Psoas muscle (tissue), 8 donors: Measurements from ENCODE around the gene TSPAN7. TPM values are rescaled to one million over a fixed set of nuclear protein-coding genes. Genes with fewer than 3 reads are reported as not detected.

ENCODE experiments used
- ATAC-seq, 4 donors: fragments of 200-7000 bp; cut with Tn5 transposase; one replicate each; pipeline ENCODE4 v1.9.1; 2020; ENCODE audit warnings: moderate library complexity in 3 of 4, mild to moderate bottlenecking in 2 of 4
- DNase-seq, 2 donors: peaks; one replicate each; pipeline ENCODE4 v3.0.0-alpha.2; 2020
- H3K27ac ChIP-seq: fragments of 200-600 bp; one replicate; pipeline ENCODE4 v1.8.0; 2022
- H3K27me3 ChIP-seq, 3 donors: fragments of 200-600 bp in 1 of 3; one replicate each; pipeline versions ENCODE4 v1.6.1 to v1.8.0; 2013 to 2022; ENCODE audit warnings: low read length in 2 of 3, mild to moderate bottlenecking in 2 of 3, moderate library complexity in 1 of 3; ENCODE audit not compliant: insufficient read depth in 3 of 3
- H3K36me3 ChIP-seq, 2 donors: fragments of 200-600 bp in 1 of 2; one replicate each; pipeline versions ENCODE4 v1.6.1 to v1.8.0; 2013 to 2022; ENCODE audit warnings: low read depth in 1 of 2, mild to moderate bottlenecking in 1 of 2, moderate library complexity in 1 of 2; ENCODE audit not compliant: insufficient read depth in 1 of 2
- H3K4me1 ChIP-seq: fragments of 200-600 bp; one replicate; pipeline ENCODE4 v1.8.0; 2022
- H3K4me3 ChIP-seq: fragments of 200-600 bp; one replicate; pipeline ENCODE4 v1.8.0; 2022; ENCODE audit warnings: mild to moderate bottlenecking
- H3K9me3 ChIP-seq: fragments of 200-600 bp; one replicate; pipeline ENCODE4 v1.8.0; 2022
- CTCF ChIP-seq: fragments of 200-600 bp; IDR thresholded peaks from one replicate; pipeline ENCODE4 v1.8.0; 2022; ENCODE audit warnings: antibody characterized with exemption
- WGBS, 3 donors: extraction: QIAGEN DNeasy Blood & Tissue Kit; methylation state at CpG; one replicate each; pipeline versions ENCODE4 v1.1.6 to v1.1.7; 2013; 5-methylcytosine and 5-hydroxymethylcytosine counted together
- intact Hi-C, 2 donors: fragments of 100-400 bp; cut with DNase I; formaldehyde crosslinking; loops; one replicate each; pipeline versions ENCODE4 v1.11.0 to v1.14.2; 2022
- polyA plus RNA-seq, 3 donors: library from polyadenylated mRNA; stranded (reverse); fragments of 200-250 nt; gene quantifications; one replicate each; pipeline ENCODE4 v1.2.3, GENCODE V29; 2013
- total RNA-seq, 4 donors: library from RNA; stranded (reverse); fragmentation: NEBNext Ultra II Directional in 2 of 4; extraction: Animal tissue kit (Norgen Biotek cat#: 25700) in 2 of 4; gene quantifications; one replicate each; pipeline versions ENCODE4 v1.2.1 to v1.2.4, GENCODE V29; 2021 to 2023
- donor health status: healthy with polysubstance abuse.
- donor health status: DM: no; HTN: no; CAD: no; lungs with moderate emphysema.
- donor health status: Bipolar disorder and iron deficiency.
- donor health status: healthy.
- donor health status: DM: yes; HTN: yes; CAD: no.
- donor health status: DM: no; HTN: no; CAD: no.
- donor health status: DM: no; HTN: no; CAD: no.
- donor health status: DM: yes; HTN: yes; CAD: no.

TSPAN7 gene
- total and polyA plus RNA-seq, 7 donors, result 65.2 to 234 (median 136) TPM

GRCh38 chrX:38632516-38632915 is 71.2 kb downstream of the TSPAN7 start:
- 21 to 32% (median 25%) methylated on average over 2 of the region's 2 CpGs for WGBS, 3 donors
- Histone ChIP-seq H3K4me3 (peak overlapping the region; percentile 41), H3K4me1 (peaks cover 17% of the 10 kb centered on the region), H3K27me3 (no peaks in the 10 kb centered on the region), H3K36me3 (no peaks in the 10 kb centered on the region), H3K9me3 (no peaks in the 10 kb centered on the region), H3K27ac (peak overlapping the region; percentile 58)
- TF ChIP-seq CTCF, result no peak
- DNase-seq (no peak), ATAC-seq (no peak)
- intact Hi-C loops, result no loop called here

GRCh38 chrX:38634665-38635064 is 73.3 kb downstream of the TSPAN7 start:
- DNase-seq (no peak), ATAC-seq (peak in 1 of 4 donors; percentile 9)
- Histone ChIP-seq H3K36me3 (no peaks in the 10 kb centered on the region), H3K4me3 (no peak overlapping the region), H3K4me1 (peaks cover 21% of the 10 kb centered on the region), H3K9me3 (no peaks in the 10 kb centered on the region), H3K27me3 (no peaks in the 10 kb centered on the region), H3K27ac (no peak overlapping the region)
- intact Hi-C loops, result no loop called here
- no peak for TF ChIP-seq CTCF
- WGBS, 3 donors, result 36 to 48% (median 45%) methylated on average over 2 of the region's 2 CpGs

- no peak overlapping the region for H3K4me3 ChIP-seq
- peak overlapping the region; percentile 1 for H3K27ac ChIP-seq
- H3K9me3 ChIP-seq, result no peaks in the 10 kb centered on the region
- DNase-seq (no peak), ATAC-seq (peak; percentile 24 to 44 (median 29))
- 31 to 39% (median 39%) methylated on average over 8 of the region's 8 CpGs for WGBS, 3 donors
- H3K27me3 ChIP-seq, result peaks cover 0 to 9% (median 0%) of the 10 kb centered on the region in 3 donors
- peaks cover 15% of the 10 kb centered on the region for H3K4me1 ChIP-seq
- H3K36me3 ChIP-seq, result peaks cover 0 to 8% of the 10 kb centered on the region in 2 donors
- no peak for TF ChIP-seq CTCF
- intact Hi-C loops, result no loop called here
These were observed 75.8 kb downstream of the TSPAN7 start for GRCh38 chrX:38636949-38637819.

GRCh38 chrX:38638952-38639529 is 77.7 kb downstream of the TSPAN7 start:
- peaks cover 10% of the 10 kb centered on the region for H3K4me1 ChIP-seq
- DNase-seq (no peak), ATAC-seq (no peak)
- intact Hi-C loops, result no loop called here
- no peaks in the 10 kb centered on the region for H3K9me3 ChIP-seq
- no peak overlapping the region for H3K4me3 ChIP-seq
- H3K36me3 ChIP-seq, result peaks cover 0 to 11% of the 10 kb centered on the region in 2 donors
- no peak for TF ChIP-seq CTCF
- peak overlapping the region; percentile 14 for H3K27ac ChIP-seq
- peaks cover 0 to 9% (median 0%) of the 10 kb centered on the region in 3 donors for H3K27me3 ChIP-seq
- WGBS, 3 donors, result 49 to 68% (median 62%) methylated on average over 5 of the region's 5 CpGs
